Upper lobe of left lung (tissue), 6 donors: ENCODE results near the gene CD82. TPM values are rescaled to one million over a fixed set of nuclear protein-coding genes. Genes with fewer than 3 reads are reported as not detected.

ENCODE experiments used
- ATAC-seq, 2 donors: fragments of 200-7000 bp; cut with Tn5 transposase; one replicate each; pipeline ENCODE4 v1.9.1; 2022; ENCODE audit warnings: mild to moderate bottlenecking in 2 of 2, moderate library complexity in 2 of 2; ENCODE audit not compliant: low FRiP score in 2 of 2
- DNase-seq, 2 donors: peaks; one replicate each; pipeline ENCODE4 v3.0.0-alpha.2; 2019 to 2020
- H3K27ac ChIP-seq, 4 donors: fragments of 200-600 bp; sonication (generic); one replicate each; pipeline ENCODE4 v1.5.1; 2016 to 2019
- H3K27me3 ChIP-seq, 4 donors: fragments of 200-600 bp; sonication (generic); one replicate each; pipeline ENCODE4 v1.5.1; 2017 to 2019
- H3K36me3 ChIP-seq, 4 donors: fragments of 200-600 bp; sonication (generic); one replicate each; pipeline ENCODE4 v1.5.1; 2016 to 2019
- H3K4me1 ChIP-seq, 4 donors: fragments of 200-600 bp; sonication (generic); one replicate each; pipeline ENCODE4 v1.5.1; 2018 to 2019
- H3K4me3 ChIP-seq, 4 donors: fragments of 200-600 bp; sonication (generic); one replicate each; pipeline ENCODE4 v1.5.1; 2017 to 2019; ENCODE audit warnings: mild to moderate bottlenecking in 2 of 4, moderate library complexity in 1 of 4
- H3K9me3 ChIP-seq, 4 donors: fragments of 200-600 bp; sonication (generic); one replicate each; pipeline ENCODE4 v1.5.1; 2018 to 2019
- CTCF ChIP-seq, 6 experiments: fragments of 450-650 bp in 4 of 6; fragments of 200-600 bp in 2 of 6; sonication (generic) in 2 of 6; IDR thresholded peaks; one replicate each; pipeline ENCODE4 v1.5.1; 2016 to 2019; ENCODE audit warnings: antibody characterized with exemption in 6 of 6
- EP300 ChIP-seq, 4 donors: sonication (generic); formaldehyde crosslinking; IDR thresholded peaks; one replicate each; pipeline ENCODE4 v1.5.1; 2017; ENCODE audit warnings: antibody characterized with exemption in 4 of 4, control low read depth in 2 of 4
- POLR2A ChIP-seq, 4 donors: fragments of 450-650 bp; IDR thresholded peaks; one replicate each; pipeline ENCODE4 v1.5.1; 2016 to 2017; ENCODE audit warnings: antibody characterized with exemption in 4 of 4, mild to moderate bottlenecking in 2 of 4
- POLR2AphosphoS5 ChIP-seq, 2 donors: sonication (generic); formaldehyde crosslinking; IDR thresholded peaks; one replicate each; pipeline ENCODE4 v1.5.1; 2017; ENCODE audit warnings: antibody characterized with exemption in 2 of 2
- WGBS, 2 donors: methylation state at CpG; one replicate each; pipeline ENCODE4 v1.1.5; 2017 to 2018; 5-methylcytosine and 5-hydroxymethylcytosine counted together
- total RNA-seq, 6 donors: library from RNA; depleted of rRNA in 4 of 6; stranded (reverse); fragments of >200 nt in 4 of 6; gene quantifications; one replicate each; pipeline versions ENCODE4 v1.1.0 to v1.2.1, GENCODE V29; 2016 to 2021
- donor health status: DM: no; HTN: no; CAD: no; lungs with moderate emphysema.
- donor health status: DM: no; HTN: yes; CAD: no; lungs with severe emphysema.

Gene CD82
- total RNA-seq, 6 donors from 2014 or later, result 29.8 to 148 (median 69.9) TPM

GRCh38 chr11:44568331-44568657 lies 2.8 kb downstream of the CD82 start:
- WGBS, 2 donors, result 80 to 83% methylated on average over 4 of the region's 4 CpGs
- H3K4me1 ChIP-seq, result peaks cover 75 to 94% (median 77%) of the 10 kb centered on the region in 4 donors
- peak overlapping the region in 1 of 4 donors; percentile 80 for H3K4me3 ChIP-seq
- no peak for TF ChIP-seq CTCF (IDR thresholded peaks at IDR 0.05)
- H3K27ac ChIP-seq, result peak overlapping the region; percentile 82 to 96 (median 92)
- no peak for DNase-seq
- H3K27me3 ChIP-seq, result no peaks in the 10 kb centered on the region
- peaks cover 0 to 6% (median 0%) of the 10 kb centered on the region in 4 donors for H3K36me3 ChIP-seq
- no peaks in the 10 kb centered on the region for H3K9me3 ChIP-seq
- ATAC-seq, result no peak

- ATAC-seq, result peak; percentile 41 to 42
Measured at GRCh38 chr11:44568658-44569473, 3.4 kb downstream of the CD82 start.

GRCh38 chr11:44570411-44571155 lies 5.1 kb downstream of the CD82 start:
- peak in 1 of 2 donors; percentile 56 for DNase-seq
- Histone ChIP-seq H3K4me3 (no peak overlapping the region), H3K27ac (peak overlapping the region; percentile 82 to 96 (median 92)), H3K36me3 (peaks cover 0 to 6% (median 0%) of the 10 kb centered on the region in 4 donors), H3K27me3 (no peaks in the 10 kb centered on the region), H3K9me3 (no peaks in the 10 kb centered on the region), H3K4me1 (peaks cover 83 to 100% (median 86%) of the 10 kb centered on the region in 4 donors)
- 69 to 74% methylated on average over 4 to 10 of the region's 10 CpGs for WGBS, 2 donors
- no peak for ATAC-seq
- TF ChIP-seq POLR2A (IDR thresholded peaks at IDR 0.05) (peak in 1 of 4 donors; percentile 6), POLR2AphosphoS5 (IDR thresholded peaks at IDR 0.05) (peak; percentile 33 to 34), EP300 (IDR thresholded peaks at IDR 0.05) (no peak)

More at GRCh38 chr11:44568658-44569473, 3.4 kb downstream of the CD82 start:
- H3K4me1 ChIP-seq, result peaks cover 76 to 94% (median 78%) of the 10 kb centered on the region in 4 donors
- no peaks in the 10 kb centered on the region for H3K9me3 ChIP-seq
- TF ChIP-seq POLR2AphosphoS5 (IDR thresholded peaks at IDR 0.05) (peak; percentile 72 to 83), EP300 (IDR thresholded peaks at IDR 0.05) (peak in 1 of 4 donors; percentile 63), CTCF (IDR thresholded peaks at IDR 0.05) (no peak), POLR2A (IDR thresholded peaks at IDR 0.05) (peak in 1 of 4 donors; percentile 47)
- 19 to 40% methylated on average over 12 to 15 of the region's 15 CpGs for WGBS, 2 donors
- peak overlapping the region in 2 of 4 donors; percentile 2 to 80 for H3K4me3 ChIP-seq
- no peaks in the 10 kb centered on the region for H3K27me3 ChIP-seq
- H3K36me3 ChIP-seq, result peaks cover 0 to 6% (median 0%) of the 10 kb centered on the region in 4 donors
- H3K27ac ChIP-seq, result peak overlapping the region; percentile 82 to 96 (median 92)
- DNase-seq, result peak in 1 of 2 donors; percentile 94

- Histone ChIP-seq H3K27me3 (no peaks in the 10 kb centered on the region), H3K36me3 (peaks cover 0 to 6% (median 2%) of the 10 kb centered on the region in 4 donors), H3K4me1 (peaks cover 74 to 98% (median 81%) of the 10 kb centered on the region in 4 donors), H3K4me3 (no peak overlapping the region), H3K9me3 (no peaks in the 10 kb centered on the region), H3K27ac (peak overlapping the region in 2 of 4 donors; percentile 42 to 96)
- TF ChIP-seq POLR2A (IDR thresholded peaks at IDR 0.05) (no peak), EP300 (IDR thresholded peaks at IDR 0.05) (no peak), POLR2AphosphoS5 (IDR thresholded peaks at IDR 0.05) (no peak), CTCF (IDR thresholded peaks at IDR 0.05) (no peak)
- ATAC-seq (no peak), DNase-seq (no peak)
- WGBS, 2 donors, result 29 to 43% methylated on average over 2 of the region's 2 CpGs
Measured at GRCh38 chr11:44571871-44572270, 6.4 kb downstream of the CD82 start.

- WGBS, 2 donors, result 93 to 94% methylated on average over 7 of the region's 7 CpGs
Measured at GRCh38 chr11:44572436-44572835, 7.0 kb downstream of the CD82 start.

More at GRCh38 chr11:44572436-44572835, 7.0 kb downstream of the CD82 start:
- DNase-seq (no peak), ATAC-seq (no peak)
- peak overlapping the region in 2 of 4 donors; percentile 16 to 42 for H3K27ac ChIP-seq
- no peaks in the 10 kb centered on the region for H3K9me3 ChIP-seq
- H3K36me3 ChIP-seq, result peaks cover 0 to 6% (median 2%) of the 10 kb centered on the region in 4 donors
- H3K4me1 ChIP-seq, result peaks cover 70 to 98% (median 81%) of the 10 kb centered on the region in 4 donors
- no peak for TF ChIP-seq CTCF (IDR thresholded peaks at IDR 0.05)
- TF ChIP-seq POLR2A (IDR thresholded peaks at IDR 0.05), result no peak
- no peak for TF ChIP-seq EP300 (IDR thresholded peaks at IDR 0.05)
- TF ChIP-seq POLR2AphosphoS5 (IDR thresholded peaks at IDR 0.05), result no peak
- H3K27me3 ChIP-seq, result no peaks in the 10 kb centered on the region
- no peak overlapping the region for H3K4me3 ChIP-seq
